NCI-H1436 (cell line): Measurements from ENCODE around the gene RAB3IP.
"Not testable (repeated sequence)": the region's sequence is repeated elsewhere in the genome, so short reads cannot be mapped to it uniquely, and the experiment has no call there.

ENCODE experiments used
- DNase-seq: peaks from one replicate; lab custom pipeline; 2025; lab: John Stamatoyannopoulos, UW

RAB3IP gene

DNA sequence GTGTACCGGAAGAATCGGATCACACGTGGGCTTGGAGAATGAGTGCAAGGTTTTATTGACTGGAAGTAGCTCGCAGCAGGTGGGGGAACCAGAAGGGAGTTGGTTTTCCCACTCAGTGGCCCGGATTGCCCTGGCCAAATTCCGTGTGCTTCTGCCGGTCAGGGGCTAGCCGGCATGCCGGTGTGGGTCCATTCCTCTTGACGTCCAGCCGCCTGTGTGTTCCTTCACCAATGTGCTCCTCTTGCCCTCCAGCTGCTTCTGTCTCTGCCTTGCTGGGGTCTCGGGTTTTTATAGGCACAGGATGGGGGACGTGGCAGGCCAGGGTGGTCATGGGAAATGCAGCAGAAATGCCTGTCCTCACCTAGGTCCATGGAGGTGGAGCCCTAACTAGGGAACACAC, 97.4 kb downstream of the RAB3IP start:
- DNase-seq = no peak

DNA sequence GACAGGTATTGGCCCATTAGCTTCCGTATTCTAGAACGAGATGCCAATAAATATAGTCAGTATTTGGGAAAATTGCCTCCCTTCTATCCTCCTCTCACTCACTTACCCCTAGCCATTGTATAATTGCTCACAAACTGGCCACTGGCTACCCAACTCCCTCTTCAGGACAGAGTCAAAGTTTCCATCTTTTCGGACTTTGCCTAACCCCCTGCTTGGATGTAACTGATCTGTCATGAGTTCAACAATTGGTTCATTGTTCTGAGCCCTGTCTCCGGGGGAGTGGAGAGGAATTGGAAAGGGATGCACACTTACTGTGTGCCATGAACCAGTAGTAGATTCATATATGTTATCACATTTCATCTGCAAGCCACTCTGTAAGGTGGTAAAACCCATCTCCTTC, 98.5 kb downstream of the RAB3IP start:
- no peak for DNase-seq

DNA sequence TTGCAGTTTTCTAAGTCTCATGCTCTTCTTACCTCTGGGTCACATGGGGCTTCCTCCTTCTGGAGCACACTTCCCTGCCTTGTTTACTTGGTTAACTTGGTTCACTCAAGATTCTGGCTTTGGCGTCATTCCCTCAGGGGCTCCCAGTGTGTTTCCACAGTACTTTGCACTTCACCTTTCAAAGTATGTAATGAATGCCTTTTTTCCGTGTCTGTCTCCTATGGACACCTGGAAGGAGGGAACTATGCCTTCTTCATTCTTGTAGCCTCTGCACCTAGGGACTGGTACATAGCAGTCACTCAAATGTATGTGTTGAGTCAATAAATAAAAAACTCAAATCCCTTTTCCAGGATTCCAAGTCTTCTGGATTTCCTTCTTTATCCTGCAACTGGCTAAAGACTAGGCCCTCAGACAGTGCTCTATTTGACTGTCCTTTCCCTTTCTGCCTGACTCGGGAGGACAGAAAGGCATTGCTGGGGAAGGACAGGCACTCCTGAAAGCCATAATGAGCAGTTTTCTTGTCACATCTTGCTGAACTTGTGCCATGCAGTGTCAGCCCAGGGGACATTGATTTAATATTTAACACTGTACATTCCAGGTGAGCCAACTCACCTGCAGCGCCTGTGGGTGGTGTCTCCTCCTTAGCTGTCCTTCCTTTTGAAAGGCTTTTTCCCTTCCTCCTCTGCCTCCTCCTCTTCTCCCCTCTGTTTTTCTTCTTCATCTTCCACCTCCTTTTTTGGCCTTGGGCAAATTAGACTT, 99.2 kb downstream of the RAB3IP start:
- DNase-seq = no peak

DNA sequence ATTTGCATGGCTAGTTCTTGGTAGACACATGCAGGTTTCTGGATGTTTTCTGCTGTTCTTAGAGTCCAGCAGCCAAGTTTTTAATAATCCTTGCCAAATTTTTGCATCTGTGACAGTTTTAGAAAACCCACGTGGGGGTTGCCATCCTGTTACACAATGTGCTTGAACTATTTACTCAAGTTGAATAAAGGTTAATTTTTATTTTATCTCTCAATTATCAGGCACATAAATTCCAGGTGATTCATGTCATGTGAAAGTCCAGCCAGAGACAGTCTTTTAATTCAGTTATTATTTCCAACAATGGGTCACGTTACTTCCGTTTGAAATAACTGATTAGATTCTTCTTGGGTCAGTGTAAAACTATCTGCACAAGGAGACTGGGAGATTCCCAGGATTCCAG, 102.1 kb downstream of the RAB3IP start:
- DNase-seq = no peak

DNA sequence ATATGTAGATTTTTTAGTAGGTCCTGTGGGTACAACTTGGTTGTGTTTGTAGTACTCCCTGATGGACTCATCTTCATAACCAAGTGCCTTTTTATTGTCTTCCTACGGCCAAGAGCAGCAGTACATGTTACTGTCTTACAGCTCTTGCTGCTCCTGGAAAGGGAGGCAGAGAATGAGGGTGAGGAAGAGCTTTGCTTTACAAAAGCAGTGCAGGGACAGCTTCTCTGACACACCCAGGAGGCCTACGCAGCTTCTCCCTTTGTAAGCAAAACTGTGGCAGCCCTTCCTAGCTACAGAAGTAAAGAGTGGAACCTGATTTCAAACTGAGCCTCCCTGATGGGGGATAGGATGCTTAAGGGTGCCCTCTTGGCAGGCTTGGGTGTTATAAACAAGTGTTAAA, 104.9 kb downstream of the RAB3IP start:
- DNase-seq = no peak

DNA sequence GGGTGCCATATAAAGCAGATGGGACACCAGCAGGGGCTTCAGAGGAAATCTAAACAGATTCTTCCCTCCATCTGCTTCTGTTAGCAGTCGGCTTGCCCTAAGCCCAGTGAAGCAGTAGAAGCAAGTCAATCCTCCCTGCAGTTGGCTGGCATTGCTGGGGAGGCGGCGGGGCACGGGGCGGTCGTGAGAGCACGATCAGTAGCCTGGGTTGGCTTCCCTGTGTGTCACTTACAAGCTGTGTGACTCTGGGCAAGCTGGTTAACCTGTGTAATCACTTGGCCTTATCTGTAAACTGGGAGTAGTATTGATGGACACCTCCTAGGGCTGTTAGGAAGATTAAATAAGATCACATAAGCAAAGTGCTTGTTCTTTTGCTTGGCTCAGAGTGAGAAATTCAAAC, 105.8 kb downstream of the RAB3IP start:
- no peak for DNase-seq

DNA sequence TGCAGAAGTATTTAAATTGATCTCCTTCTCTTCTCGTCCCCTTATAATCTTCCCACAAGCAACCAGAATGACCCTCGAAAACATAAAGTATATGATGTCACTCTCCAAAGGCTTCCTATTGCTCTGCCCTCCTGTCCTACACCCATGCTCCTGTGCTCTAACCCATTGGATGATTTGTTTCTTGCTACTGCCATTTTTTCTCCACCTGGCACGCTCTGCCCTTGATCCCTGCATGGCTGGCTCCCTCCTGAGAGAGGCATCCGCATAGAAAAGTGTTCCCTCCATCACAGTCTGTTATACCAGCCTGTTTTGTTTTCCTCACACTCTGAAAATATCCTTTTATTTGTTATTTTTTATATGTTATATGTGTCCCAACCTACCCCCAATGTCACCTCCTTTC, 106.2 kb downstream of the RAB3IP start:
- DNase-seq = no peak

DNA sequence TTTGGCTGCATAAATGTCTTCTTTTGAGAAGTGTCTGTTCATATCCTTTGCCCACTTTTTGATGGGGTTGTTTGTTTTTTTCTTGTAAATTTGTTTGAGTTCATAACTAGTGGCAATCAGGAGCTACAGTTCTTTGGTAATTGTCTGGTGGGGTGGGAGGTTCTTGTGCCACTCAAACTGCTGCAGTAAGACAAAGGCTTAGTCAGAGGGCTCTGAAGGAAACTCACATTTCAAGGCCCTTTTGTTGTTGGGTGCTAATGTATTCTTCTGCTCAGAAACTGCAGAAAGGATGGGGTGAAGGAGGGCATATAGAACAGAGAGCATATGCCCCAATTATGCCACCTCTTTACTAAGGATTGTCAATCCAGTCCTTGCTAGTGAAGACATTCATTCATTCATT, 108.3 kb downstream of the RAB3IP start:
- DNase-seq = no peak

DNA sequence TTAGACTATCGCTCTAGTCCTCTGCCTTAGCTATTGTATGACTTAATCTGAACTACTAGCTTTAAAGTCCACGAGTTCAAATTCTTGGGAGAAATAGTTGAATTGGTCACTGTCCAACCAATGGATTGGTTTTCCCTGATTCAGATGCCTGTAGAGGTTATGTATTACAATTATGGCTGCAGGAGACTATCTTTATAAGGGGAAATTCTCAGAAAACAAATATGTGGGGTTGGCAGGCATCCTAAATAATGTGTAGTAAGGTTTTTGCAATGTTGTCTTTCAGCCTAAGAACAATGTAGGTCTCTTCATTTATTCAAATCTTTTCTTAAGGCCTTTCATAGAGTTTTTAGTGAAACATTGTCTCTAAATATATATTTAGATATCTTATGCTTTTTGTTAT, 113.3 kb downstream of the RAB3IP start:
- no peak for DNase-seq

DNA sequence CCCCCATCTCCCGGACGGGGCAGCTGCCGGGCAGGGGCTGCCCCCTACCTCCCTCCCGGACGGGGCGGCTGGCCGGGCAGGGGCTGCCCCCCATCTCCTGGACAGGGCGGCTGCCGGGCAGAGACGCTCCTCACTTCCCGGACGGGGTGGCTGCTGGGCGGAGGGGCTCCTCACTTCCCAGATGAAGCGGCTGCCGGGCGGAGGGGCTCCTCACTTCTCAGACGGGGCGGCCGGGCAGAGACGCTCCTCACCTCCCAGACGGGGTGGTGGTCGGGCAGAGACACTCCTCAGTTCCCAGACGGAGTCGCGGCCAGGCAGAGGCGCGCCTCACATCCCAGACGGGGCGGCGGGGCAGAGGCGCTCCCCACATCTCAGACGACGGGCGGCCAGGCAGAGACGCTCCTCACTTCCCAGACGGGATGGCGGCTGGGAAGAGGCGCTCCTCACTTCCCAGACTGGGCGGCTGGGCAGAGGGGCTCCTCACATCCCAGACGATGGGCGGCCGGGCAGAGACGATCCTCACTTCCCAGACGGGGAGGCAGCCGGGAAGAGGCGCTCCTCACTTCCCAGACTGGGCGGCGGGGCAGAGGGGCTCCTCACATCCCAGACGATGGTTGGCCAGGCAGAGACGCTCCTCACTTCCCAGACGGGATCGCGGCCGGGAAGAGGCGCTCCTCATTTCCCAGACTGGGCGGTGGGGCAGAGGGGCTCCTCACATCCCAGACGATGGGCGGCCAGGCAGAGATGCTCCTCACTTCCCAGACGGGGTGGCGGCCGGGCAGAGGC, 114.7 kb downstream of the RAB3IP start:
- DNase-seq = not testable (repeated sequence)

DNA sequence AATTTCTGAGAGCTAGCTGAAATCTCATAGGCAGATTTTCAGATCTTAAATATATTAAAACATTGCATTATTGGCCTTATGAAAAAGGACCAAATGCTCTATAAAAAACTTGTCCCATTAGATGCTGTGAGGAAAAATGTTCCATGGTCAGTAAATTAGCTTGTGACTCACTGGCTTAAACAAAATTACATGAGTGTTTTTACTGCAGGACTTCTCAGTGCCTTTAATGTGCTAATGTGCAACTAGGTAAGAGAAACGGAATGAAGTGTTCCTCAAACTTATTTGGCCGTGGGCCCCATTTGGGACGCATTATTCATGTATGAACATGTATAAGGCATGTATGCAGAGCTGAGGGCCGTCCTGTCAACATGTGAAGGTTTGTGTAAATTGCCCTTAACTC, 128.0 kb downstream of the RAB3IP start:
- no peak for DNase-seq

DNA sequence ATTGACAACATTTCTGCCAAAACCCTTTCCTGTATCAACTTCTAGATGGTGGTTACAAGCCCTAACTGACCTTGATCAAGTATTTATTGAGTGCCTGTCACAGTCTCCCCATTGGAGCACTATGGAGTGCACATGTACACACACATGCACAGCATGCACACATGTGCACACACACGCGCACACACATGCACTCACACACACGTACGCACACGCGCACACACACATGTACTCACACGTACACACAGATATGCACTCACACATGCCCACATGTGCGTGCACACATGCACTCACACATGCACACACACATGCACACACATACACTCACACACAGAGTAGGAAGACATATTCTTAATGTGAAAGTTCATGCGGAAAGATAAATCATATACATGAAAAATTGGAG, 130.0 kb downstream of the RAB3IP start:
- no peak for DNase-seq

DNA sequence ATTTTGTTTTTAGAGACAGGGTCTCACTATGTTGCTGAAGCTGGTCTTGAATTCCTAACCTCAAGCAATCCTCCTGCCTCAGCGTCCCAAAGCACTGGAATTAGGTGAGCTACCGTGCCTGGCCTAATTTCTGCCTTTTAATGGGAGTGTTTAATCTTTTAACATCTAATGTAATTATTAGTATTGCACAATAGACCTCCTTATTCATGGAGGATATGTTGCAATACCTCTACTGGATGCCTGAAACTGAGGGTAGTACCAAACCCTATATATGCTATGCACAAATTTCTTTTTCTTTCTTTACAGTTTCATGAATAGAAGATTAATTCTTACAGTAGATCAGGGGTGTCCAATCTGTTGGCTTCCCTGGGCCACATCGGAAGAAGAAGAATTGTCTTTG, 134.1 kb downstream of the RAB3IP start:
- no peak for DNase-seq
